ENCODE measurements around the gene P2RY14.

P2RY14 gene

GRCh38 chr3:151195826-151196225 is 82.5 kb downstream of the P2RY14 start:
- peaks cover 3% of the 10 kb centered on the region in 2 experiments for H3K4me1 ChIP-seq (ENCODE audit: control insufficient read depth in 1 of 2, insufficient read depth in 2 of 2, low read length in 2 of 2)
- H3K9ac ChIP-seq (ENCODE audit: low read length), result no peak overlapping the region
- H3K14ac ChIP-seq (ENCODE audit: low read length), result no peak overlapping the region
- no peak overlapping the region for H3K23ac ChIP-seq (ENCODE audit: low read length)
- H3K27me3 ChIP-seq (ENCODE audit: insufficient read depth, low read length), result no peaks in the 10 kb centered on the region
- DNase-seq, result no peak
- H2AFZ ChIP-seq (ENCODE audit: insufficient read depth, low read length, poor library complexity), result no peak overlapping the region
- peaks cover 5 to 11% of the 10 kb centered on the region in 2 experiments for H3K36me3 ChIP-seq (ENCODE audit: control insufficient read depth in 1 of 2, insufficient read depth in 2 of 2, low read length in 2 of 2)
- H4K12ac ChIP-seq (ENCODE audit: low read depth, low read length), result no peak overlapping the region
- H3K79me1 ChIP-seq (ENCODE audit: low read length), result peaks cover 6% of the 10 kb centered on the region
- H3K4me3 ChIP-seq (ENCODE audit: low read depth, low read length), result no peak overlapping the region
- no CpG with 5 or more reads among the region's 1 CpG for WGBS (ENCODE audit: extremely low coverage, insufficient coverage, insufficient read length)
- H2AK5ac ChIP-seq (ENCODE audit: low read length), result no peak overlapping the region
- H3K27ac ChIP-seq (ENCODE audit: low read depth, low read length), result no peak overlapping the region
- no peaks in the 10 kb centered on the region for H3K9me3 ChIP-seq (ENCODE audit: insufficient read depth, low read depth, low read length)
- no peak overlapping the region for H2BK12ac ChIP-seq (ENCODE audit: low read length)
- H4K91ac ChIP-seq (ENCODE audit: low read depth, low read length), result no peak overlapping the region
- H4K8ac ChIP-seq (ENCODE audit: low read depth, low read length), result no peak overlapping the region
- no peak overlapping the region for H2BK120ac ChIP-seq (ENCODE audit: insufficient read depth, low read length, poor library complexity)
- H3K4me2 ChIP-seq (ENCODE audit: low read length), result no peak overlapping the region
- H2BK5ac ChIP-seq (ENCODE audit: low read depth, low read length, poor library complexity), result no peak overlapping the region
- H3K18ac ChIP-seq (ENCODE audit: low read length), result no peak overlapping the region
- H3K4ac ChIP-seq (ENCODE audit: low read depth, low read length), result no peak overlapping the region
- no peaks in the 10 kb centered on the region for H3K79me2 ChIP-seq (ENCODE audit: control insufficient read depth, insufficient read depth, low read length, poor library complexity)

GRCh38 chr3:151192545-151192944 is 85.8 kb downstream of the P2RY14 start:
- no peak overlapping the region for H3K23ac ChIP-seq (ENCODE audit: low read length)
- no peak for DNase-seq
- no peak overlapping the region for H3K4me3 ChIP-seq (ENCODE audit: low read depth, low read length)
- H3K36me3 ChIP-seq (ENCODE audit: control insufficient read depth in 1 of 2, insufficient read depth in 2 of 2, low read length in 2 of 2), result peaks cover 6 to 13% of the 10 kb centered on the region in 2 experiments
- no CpG with 5 or more reads among the region's 6 CpGs for WGBS (ENCODE audit: extremely low coverage, insufficient coverage, insufficient read length)
- H4K8ac ChIP-seq (ENCODE audit: low read depth, low read length), result no peak overlapping the region
- H2BK5ac ChIP-seq (ENCODE audit: low read depth, low read length, poor library complexity), result no peak overlapping the region
- no peak overlapping the region for H3K9ac ChIP-seq (ENCODE audit: low read length)
- H3K14ac ChIP-seq (ENCODE audit: low read length), result no peak overlapping the region
- H4K12ac ChIP-seq (ENCODE audit: low read depth, low read length), result no peak overlapping the region
- no peak overlapping the region for H4K91ac ChIP-seq (ENCODE audit: low read depth, low read length)
- peaks cover 0 to 3% of the 10 kb centered on the region in 2 experiments for H3K4me1 ChIP-seq (ENCODE audit: control insufficient read depth in 1 of 2, insufficient read depth in 2 of 2, low read length in 2 of 2)
- no peak overlapping the region for H2BK120ac ChIP-seq (ENCODE audit: insufficient read depth, low read length, poor library complexity)
- peaks cover 2% of the 10 kb centered on the region for H3K79me1 ChIP-seq (ENCODE audit: low read length)
- no peak overlapping the region for H2BK12ac ChIP-seq (ENCODE audit: low read length)
- H3K27me3 ChIP-seq (ENCODE audit: insufficient read depth, low read length), result no peaks in the 10 kb centered on the region
- H3K4me2 ChIP-seq (ENCODE audit: low read length), result no peak overlapping the region
- no peak overlapping the region for H3K4ac ChIP-seq (ENCODE audit: low read depth, low read length)
- H3K18ac ChIP-seq (ENCODE audit: low read length), result no peak overlapping the region
- H3K9me3 ChIP-seq (ENCODE audit: insufficient read depth, low read depth, low read length), result no peaks in the 10 kb centered on the region
- H3K79me2 ChIP-seq (ENCODE audit: control insufficient read depth, insufficient read depth, low read length, poor library complexity), result no peaks in the 10 kb centered on the region
- H2AK5ac ChIP-seq (ENCODE audit: low read length), result no peak overlapping the region
- no peak overlapping the region for H2AFZ ChIP-seq (ENCODE audit: insufficient read depth, low read length, poor library complexity)
- H3K27ac ChIP-seq (ENCODE audit: low read depth, low read length), result no peak overlapping the region

GRCh38 chr3:151191095-151191494 is 87.2 kb downstream of the P2RY14 start:
- no CpG with 5 or more reads among the region's 1 CpG for WGBS (ENCODE audit: extremely low coverage, insufficient coverage, insufficient read length)
- no peak overlapping the region for H3K4me3 ChIP-seq (ENCODE audit: low read depth, low read length)
- H3K4me2 ChIP-seq (ENCODE audit: low read length), result no peak overlapping the region
- H4K12ac ChIP-seq (ENCODE audit: low read depth, low read length), result no peak overlapping the region
- no peaks in the 10 kb centered on the region for H3K27me3 ChIP-seq (ENCODE audit: insufficient read depth, low read length)
- no peak overlapping the region for H2BK120ac ChIP-seq (ENCODE audit: insufficient read depth, low read length, poor library complexity)
- H3K14ac ChIP-seq (ENCODE audit: low read length), result no peak overlapping the region
- H3K18ac ChIP-seq (ENCODE audit: low read length), result no peak overlapping the region
- no peak overlapping the region for H3K27ac ChIP-seq (ENCODE audit: low read depth, low read length)
- no peak overlapping the region for H2AFZ ChIP-seq (ENCODE audit: insufficient read depth, low read length, poor library complexity)
- H2BK12ac ChIP-seq (ENCODE audit: low read length), result no peak overlapping the region
- DNase-seq, result no peak
- no peaks in the 10 kb centered on the region for H3K4me1 ChIP-seq (ENCODE audit: control insufficient read depth in 1 of 2, insufficient read depth in 2 of 2, low read length in 2 of 2)
- H4K91ac ChIP-seq (ENCODE audit: low read depth, low read length), result no peak overlapping the region
- no peak overlapping the region for H3K4ac ChIP-seq (ENCODE audit: low read depth, low read length)
- H3K9ac ChIP-seq (ENCODE audit: low read length), result no peak overlapping the region
- no peak overlapping the region for H2AK5ac ChIP-seq (ENCODE audit: low read length)
- no peaks in the 10 kb centered on the region for H3K9me3 ChIP-seq (ENCODE audit: insufficient read depth, low read depth, low read length)
- H2BK5ac ChIP-seq (ENCODE audit: low read depth, low read length, poor library complexity), result no peak overlapping the region
- H3K36me3 ChIP-seq (ENCODE audit: control insufficient read depth in 1 of 2, insufficient read depth in 2 of 2, low read length in 2 of 2), result peaks cover 11 to 13% of the 10 kb centered on the region in 2 experiments
- no peak overlapping the region for H3K23ac ChIP-seq (ENCODE audit: low read length)
- no peaks in the 10 kb centered on the region for H3K79me1 ChIP-seq (ENCODE audit: low read length)
- H3K79me2 ChIP-seq (ENCODE audit: control insufficient read depth, insufficient read depth, low read length, poor library complexity), result no peaks in the 10 kb centered on the region
- H4K8ac ChIP-seq (ENCODE audit: low read depth, low read length), result no peak overlapping the region

GRCh38 chr3:151183265-151183671 is 95.1 kb downstream of the P2RY14 start:
- no peak overlapping the region for H2BK120ac ChIP-seq (ENCODE audit: insufficient read depth, low read length, poor library complexity)
- H3K79me2 ChIP-seq (ENCODE audit: control insufficient read depth, insufficient read depth, low read length, poor library complexity), result no peaks in the 10 kb centered on the region
- no peak overlapping the region for H3K18ac ChIP-seq (ENCODE audit: low read length)
- no peak overlapping the region for H3K4ac ChIP-seq (ENCODE audit: low read depth, low read length)
- no peak overlapping the region for H4K12ac ChIP-seq (ENCODE audit: low read depth, low read length)
- no peak overlapping the region for H3K27ac ChIP-seq (ENCODE audit: low read depth, low read length)
- H2BK12ac ChIP-seq (ENCODE audit: low read length), result no peak overlapping the region
- H3K4me3 ChIP-seq (ENCODE audit: low read depth, low read length), result no peak overlapping the region
- no peak overlapping the region for H4K8ac ChIP-seq (ENCODE audit: low read depth, low read length)
- H4K91ac ChIP-seq (ENCODE audit: low read depth, low read length), result no peak overlapping the region
- H3K14ac ChIP-seq (ENCODE audit: low read length), result no peak overlapping the region
- no peak for DNase-seq
- no peak overlapping the region for H2AFZ ChIP-seq (ENCODE audit: insufficient read depth, low read length, poor library complexity)
- no peak overlapping the region for H3K9ac ChIP-seq (ENCODE audit: low read length)
- H2AK5ac ChIP-seq (ENCODE audit: low read length), result no peak overlapping the region
- H3K36me3 ChIP-seq (ENCODE audit: control insufficient read depth in 1 of 2, insufficient read depth in 2 of 2, low read length in 2 of 2), result peaks cover 9 to 14% of the 10 kb centered on the region in 2 experiments
- no peak overlapping the region for H2BK5ac ChIP-seq (ENCODE audit: low read depth, low read length, poor library complexity)
- H3K79me1 ChIP-seq (ENCODE audit: low read length), result peaks cover 2% of the 10 kb centered on the region
- H3K4me2 ChIP-seq (ENCODE audit: low read length), result no peak overlapping the region
- H3K4me1 ChIP-seq (ENCODE audit: control insufficient read depth in 1 of 2, insufficient read depth in 2 of 2, low read length in 2 of 2), result peaks cover 0 to 4% of the 10 kb centered on the region in 2 experiments
- WGBS (ENCODE audit: extremely low coverage, insufficient coverage, insufficient read length), result no CpG with 5 or more reads among the region's 5 CpGs
- H3K23ac ChIP-seq (ENCODE audit: low read length), result no peak overlapping the region
- no peaks in the 10 kb centered on the region for H3K27me3 ChIP-seq (ENCODE audit: insufficient read depth, low read length)
- H3K9me3 ChIP-seq (ENCODE audit: insufficient read depth, low read depth, low read length), result no peaks in the 10 kb centered on the region
